WTC11 (cell line): ENCODE results near the gene PTPRK. TPM values are rescaled to one million over a fixed set of nuclear protein-coding genes. Genes with fewer than 3 reads are reported as not detected.
"Not testable (repeated sequence)": the region's sequence is repeated elsewhere in the genome, so short reads cannot be mapped to it uniquely, and the experiment has no call there.

Source experiments
- ATAC-seq: fragments of 200-7000 bp; cut with Tn5 transposase; 2 replicates; pipeline ENCODE4 v1.10.0; 2021; ENCODE audit warnings: mild to moderate bottlenecking, moderate library complexity
- CTCF ChIA-PET: fragments of 300-600 bp; sonication (Branson Sonifier 250); formaldehyde crosslinking; loops from one replicate; lab custom pipeline; 2021; ENCODE audit warnings: antibody characterized with exemption; lab: Charles Lee
- POLR2A ChIA-PET: fragments of 350-600 bp; sonication (Branson Sonifier 250); formaldehyde crosslinking; loops from one replicate; lab custom pipeline; 2021; ENCODE audit warnings: antibody characterized with exemption; lab: Charles Lee
- DNase-seq: peaks from one replicate; pipeline ENCODE4 v3.0.0; 2021; ENCODE audit warnings: low spot score
- H3K27ac Mint-ChIP-seq: 2 replicates; pipeline ENCODE4 v1.8.0; 2021; ENCODE audit warnings: mixed read lengths
- H3K27me3 Mint-ChIP-seq: 2 replicates; pipeline ENCODE4 v1.8.0; 2021; ENCODE audit warnings: low read depth, mild to moderate bottlenecking, moderate library complexity, mixed read lengths
- H3K36me3 Mint-ChIP-seq: 2 replicates; pipeline ENCODE4 v1.8.0; 2021; ENCODE audit warnings: mixed read lengths
- H3K4me1 Mint-ChIP-seq: 2 replicates; pipeline ENCODE4 v1.8.0; 2022; ENCODE audit warnings: mixed read lengths
- H3K4me3 Mint-ChIP-seq: 2 replicates; pipeline ENCODE4 v1.8.0; 2021; ENCODE audit warnings: mild to moderate bottlenecking, moderate library complexity, mixed read lengths
- H3K9me3 Mint-ChIP-seq: 2 replicates; pipeline ENCODE4 v1.8.0; 2021; ENCODE audit warnings: mixed read lengths
- ATF1 ChIP-seq: sonication (generic); formaldehyde crosslinking; IDR thresholded peaks from 2 replicates; pipeline ENCODE4 v1.8.1; 2023; ENCODE audit warnings: mild to moderate bottlenecking, moderate library complexity, missing genetic modification reagents
- ATF3 ChIP-seq: sonication (generic); formaldehyde crosslinking; conservative IDR thresholded peaks from 2 replicates; pipeline ENCODE4 v1.8.1; 2022; ENCODE audit warnings: mild to moderate bottlenecking, missing genetic modification reagents
- CBFB ChIP-seq: sonication (generic); formaldehyde crosslinking; IDR thresholded peaks from 2 replicates; pipeline ENCODE4 v1.8.1; 2022; ENCODE audit warnings: mild to moderate bottlenecking, low read depth, missing genetic modification reagents
- ETV6 ChIP-seq: sonication (generic); formaldehyde crosslinking; IDR thresholded peaks from 2 replicates; pipeline ENCODE4 v1.8.1; 2022; ENCODE audit warnings: mild to moderate bottlenecking, missing genetic modification reagents
- FOXP4 ChIP-seq: sonication (generic); formaldehyde crosslinking; IDR thresholded peaks from 2 replicates; pipeline ENCODE4 v1.8.0; 2022; ENCODE audit warnings: mild to moderate bottlenecking, missing genetic modification reagents
- GABPB1 ChIP-seq: sonication (generic); formaldehyde crosslinking; IDR thresholded peaks from 2 replicates; pipeline ENCODE4 v1.8.1; 2023; ENCODE audit warnings: mild to moderate bottlenecking, missing genetic modification reagents
- MAX ChIP-seq: sonication (generic); formaldehyde crosslinking; IDR thresholded peaks from 2 replicates; pipeline ENCODE4 v1.8.0; 2022; ENCODE audit warnings: mild to moderate bottlenecking, missing genetic modification reagents
- NR1H2 ChIP-seq: sonication (generic); formaldehyde crosslinking; IDR thresholded peaks from 2 replicates; pipeline ENCODE4 v1.9.0; 2021; ENCODE audit warnings: mild to moderate bottlenecking, moderate library complexity, missing genetic modification reagents
- NR2C2 ChIP-seq: sonication (generic); formaldehyde crosslinking; IDR thresholded peaks from 2 replicates; pipeline ENCODE4 v1.8.0; 2022; ENCODE audit warnings: mild to moderate bottlenecking, missing genetic modification reagents
- RELA ChIP-seq: sonication (generic); formaldehyde crosslinking; IDR thresholded peaks from 2 replicates; pipeline ENCODE4 v1.8.1; 2022; ENCODE audit warnings: missing genetic modification reagents, mild to moderate bottlenecking, borderline replicate concordance
- SMAD3 ChIP-seq: sonication (generic); formaldehyde crosslinking; IDR thresholded peaks from 2 replicates; pipeline ENCODE4 v1.8.0; 2022; ENCODE audit warnings: missing genetic modification reagents, mild to moderate bottlenecking, borderline replicate concordance
- TCF7 ChIP-seq: sonication (generic); formaldehyde crosslinking; IDR thresholded peaks from 2 replicates; pipeline ENCODE4 v1.8.0; 2022; ENCODE audit warnings: mild to moderate bottlenecking, low read depth, missing genetic modification reagents, moderate library complexity
- TEAD4 ChIP-seq: sonication (generic); formaldehyde crosslinking; IDR thresholded peaks from 2 replicates; pipeline ENCODE4 v1.8.0; 2022; ENCODE audit warnings: mild to moderate bottlenecking, missing genetic modification reagents
- ZBTB21 ChIP-seq: sonication (generic); formaldehyde crosslinking; IDR thresholded peaks from 2 replicates; pipeline ENCODE4 v1.8.1; 2023; ENCODE audit warnings: mild to moderate bottlenecking, missing genetic modification reagents, borderline replicate concordance
- ZNF263 ChIP-seq: sonication (generic); formaldehyde crosslinking; IDR thresholded peaks from 2 replicates; pipeline ENCODE4 v1.8.1; 2022; ENCODE audit warnings: low read depth, mild to moderate bottlenecking, moderate library complexity, missing genetic modification reagents
- total RNA-seq: library from RNA; stranded (reverse); gene quantifications from 3 replicates; pipeline ENCODE4 v1.2.3, GENCODE V29; 2021
- TF ChIP-seq, protein P1 (sequence below): sonication (generic); formaldehyde crosslinking; IDR thresholded peaks from 2 replicates; pipeline ENCODE4 v1.8.1; 2022; ENCODE audit warnings: mild to moderate bottlenecking, moderate library complexity, missing genetic modification reagents
- TF ChIP-seq, protein P2 (sequence below): fragments of 250-450 bp; sonication (Bioruptor Pico); IDR thresholded peaks from 2 replicates; pipeline ENCODE4 v1.9.0; 2021; ENCODE audit warnings: moderate library complexity, mild to moderate bottlenecking, inconsistent platforms, borderline replicate concordance

PTPRK gene
- total RNA-seq, 1 experiment from 2014 or later: 44.8 TPM

DNA sequence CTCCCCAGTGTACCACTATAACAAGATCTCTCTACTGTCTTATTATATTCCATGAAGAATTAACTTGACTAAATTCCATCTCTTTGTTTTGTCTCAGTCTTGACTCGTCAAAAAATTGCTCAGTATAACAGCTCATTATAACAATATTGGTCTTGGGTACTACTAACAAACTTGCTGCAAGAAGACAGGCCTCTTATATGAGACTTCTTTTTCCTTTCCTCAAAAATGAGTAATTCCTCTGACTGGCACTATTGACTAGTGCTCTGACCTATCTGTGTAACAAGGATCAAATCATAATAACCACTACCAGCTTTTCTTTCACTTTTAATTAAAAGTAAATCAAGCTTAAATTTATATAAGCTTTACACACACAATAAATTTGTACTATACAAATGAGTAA, 528.3 kb downstream of the PTPRK start (continued):
- TF ChIP-seq, protein P1, sequence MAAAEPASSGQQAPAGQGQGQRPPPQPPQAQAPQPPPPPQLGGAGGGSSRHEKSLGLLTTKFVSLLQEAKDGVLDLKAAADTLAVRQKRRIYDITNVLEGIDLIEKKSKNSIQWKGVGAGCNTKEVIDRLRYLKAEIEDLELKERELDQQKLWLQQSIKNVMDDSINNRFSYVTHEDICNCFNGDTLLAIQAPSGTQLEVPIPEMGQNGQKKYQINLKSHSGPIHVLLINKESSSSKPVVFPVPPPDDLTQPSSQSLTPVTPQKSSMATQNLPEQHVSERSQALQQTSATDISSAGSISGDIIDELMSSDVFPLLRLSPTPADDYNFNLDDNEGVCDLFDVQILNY (CRISPR knock-in tag): no peak
- TF ChIP-seq RELA (no peak), TCF7 (CRISPR knock-in tag) (no peak), CBFB (CRISPR knock-in tag) (no peak)

- POLR2A ChIA-PET: no interaction called here
- CTCF ChIA-PET: no interaction called here
- Mint-ChIP-seq H3K4me3 (no peak overlapping the region), H3K27me3 (no peaks in the 10 kb centered on the region), H3K27ac (no peak overlapping the region), H3K36me3 (no peaks in the 10 kb centered on the region)
- no peak for TF ChIP-seq ETV6 (CRISPR knock-in tag)
- TF ChIP-seq, all 79 proteins: peak for 0
- H3K9me3 Mint-ChIP-seq: no peaks in the 10 kb centered on the region
- no peak for ATAC-seq
- H3K4me1 Mint-ChIP-seq: no peaks in the 10 kb centered on the region
- DNase-seq: no peak
Measured at GRCh38 chr6:127990074-127990473, 530.3 kb downstream of the PTPRK start.

- Mint-ChIP-seq H3K9me3 (no peaks in the 10 kb centered on the region), H3K27ac (no peak overlapping the region), H3K27me3 (no peaks in the 10 kb centered on the region), H3K36me3 (peaks cover 19% of the 10 kb centered on the region), H3K4me1 (peaks cover 27% of the 10 kb centered on the region), H3K4me3 (no peak overlapping the region)
- no peak for ATAC-seq
- TF ChIP-seq NR1H2: no peak
- ChIA-PET POLR2A (no interaction called here), CTCF (no interaction called here)
- DNase-seq: no peak
Measured at GRCh38 chr6:127980996-127981395, 539.4 kb downstream of the PTPRK start.

- H3K27ac Mint-ChIP-seq, H3K4me3 Mint-ChIP-seq, POLR2A ChIA-PET, H3K4me1 Mint-ChIP-seq, DNase-seq, H3K27me3 Mint-ChIP-seq, H3K9me3 Mint-ChIP-seq, ATAC-seq: not testable (repeated sequence)
- H3K36me3 Mint-ChIP-seq: peaks cover 22% of the 10 kb centered on the region
- CTCF ChIA-PET: interaction anchor here (0.9 kb wide), 1 partner anchor 242 kb away, joined by 3 read pairs; no protein-coding TSS in a partner anchor
Measured at GRCh38 chr6:127978185-127978584, 542.2 kb downstream of the PTPRK start.

- ChIA-PET CTCF (interaction anchor here (0.9 kb wide), 1 partner anchor 1276 kb away, joined by 3 read pairs; no protein-coding TSS in a partner anchor), POLR2A (no interaction called here)
- H3K27ac Mint-ChIP-seq: no peak overlapping the region
- TF ChIP-seq TEAD4 (CRISPR knock-in tag): no peak
- TF ChIP-seq GABPB1 (CRISPR knock-in tag): no peak
- TF ChIP-seq ATF3 (CRISPR knock-in tag): no peak
- no peak for TF ChIP-seq TCF7 (CRISPR knock-in tag)
- no peak for DNase-seq
- H3K27me3 Mint-ChIP-seq: no peaks in the 10 kb centered on the region
- no peak overlapping the region for H3K4me3 Mint-ChIP-seq
- no peaks in the 10 kb centered on the region for H3K9me3 Mint-ChIP-seq
- no peak for ATAC-seq
- peaks cover 6% of the 10 kb centered on the region for H3K4me1 Mint-ChIP-seq
- H3K36me3 Mint-ChIP-seq: peaks cover 22% of the 10 kb centered on the region
Measured at GRCh38 chr6:127976796-127977195, 543.6 kb downstream of the PTPRK start.

- ATAC-seq (no peak), DNase-seq (no peak)
- Mint-ChIP-seq H3K27ac (no peak overlapping the region), H3K36me3 (peaks cover 22% of the 10 kb centered on the region), H3K9me3 (no peaks in the 10 kb centered on the region), H3K27me3 (no peaks in the 10 kb centered on the region), H3K4me3 (no peak overlapping the region), H3K4me1 (peaks cover 6% of the 10 kb centered on the region)
- ChIA-PET POLR2A (no interaction called here), CTCF (no interaction called here)
- TF ChIP-seq ETV6 (CRISPR knock-in tag) (no peak), ATF1 (CRISPR knock-in tag) (no peak), NR2C2 (no peak), ATF3 (CRISPR knock-in tag) (no peak), ZNF263 (CRISPR knock-in tag) (no peak), ZBTB21 (CRISPR knock-in tag) (no peak), SMAD3 (CRISPR knock-in tag) (no peak), MAX (CRISPR knock-in tag) (no peak), FOXP4 (CRISPR knock-in tag) (no peak)
- TF ChIP-seq, protein P2, sequence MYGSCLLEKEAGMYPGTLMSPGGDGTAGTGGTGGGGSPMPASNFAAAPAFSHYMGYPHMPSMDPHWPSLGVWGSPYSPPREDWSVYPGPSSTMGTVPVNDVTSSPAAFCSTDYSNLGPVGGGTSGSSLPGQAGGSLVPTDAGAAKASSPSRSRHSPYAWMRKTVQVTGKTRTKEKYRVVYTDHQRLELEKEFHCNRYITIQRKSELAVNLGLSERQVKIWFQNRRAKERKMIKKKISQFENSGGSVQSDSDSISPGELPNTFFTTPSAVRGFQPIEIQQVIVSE: no peak
Measured at GRCh38 chr6:127976111-127976510, 544.3 kb downstream of the PTPRK start.
